Mucosa of descending colon (tissue), 3 donors: ENCODE results near the gene OSCAR. TPM values are rescaled to one million over a fixed set of nuclear protein-coding genes. Genes with fewer than 3 reads are reported as not detected.

Experiments
- ATAC-seq: fragments of 200-7000 bp; cut with Tn5 transposase; one replicate; pipeline ENCODE4 v1.9.1; 2020; ENCODE audit warnings: mild to moderate bottlenecking, moderate library complexity
- DNase-seq, 3 donors: peaks; one replicate each; pipeline ENCODE4 v3.0.0-alpha.2; 2020
- H3K36me3 ChIP-seq: fragments of 200-600 bp; one replicate; pipeline ENCODE4 v1.8.0; 2021; ENCODE audit warnings: low read depth, mild to moderate bottlenecking
- H3K4me1 ChIP-seq: fragments of 200-600 bp; one replicate; pipeline ENCODE4 v1.8.0; 2021; ENCODE audit warnings: low read depth, mild to moderate bottlenecking
- H3K4me3 ChIP-seq: fragments of 200-600 bp; one replicate; pipeline ENCODE4 v1.8.0; 2021; ENCODE audit warnings: mild to moderate bottlenecking
- H3K9me3 ChIP-seq: fragments of 200-600 bp; one replicate; pipeline ENCODE4 v1.8.0; 2021; ENCODE audit warnings: mild to moderate bottlenecking
- intact Hi-C, 2 donors: fragments of 100-400 bp; cut with DNase I in 1 of 2; cut with micrococcal nuclease in 1 of 2; formaldehyde crosslinking; loops; one replicate each; pipeline versions ENCODE4 v1.11.0 to v1.11.1; 2022; cut with DNase I, micrococcal nuclease
- long read RNA-seq, 2 donors: library from polyadenylated mRNA; unstranded; transcript quantifications; one replicate each; pipeline ENCODE4 v2.0.0, GENCODE V29; 2019 to 2021
- total RNA-seq, 3 donors: library from RNA; stranded (reverse); fragmentation: NEBNext Ultra II Directional in 2 of 3; extraction: Animal tissue kit (Norgen Biotek cat#: 25700) in 2 of 3; gene quantifications; one replicate each; pipeline versions ENCODE4 v1.2.1 to v1.2.4, GENCODE V29; 2021 to 2023
- TF ChIP-seq, protein P1 (sequence below): fragments of 200-600 bp; IDR thresholded peaks from one replicate; pipeline ENCODE4 v1.8.0; 2022; ENCODE audit warnings: antibody characterized with exemption, mild to moderate bottlenecking
- donor health status: DM: no; HTN: no; CAD: no; lungs with moderate emphysema.
- donor health status: DM: no; HTN: no; CAD: no.
- donor health status: DM: no; HTN: yes; CAD: no.

OSCAR gene, protein sequence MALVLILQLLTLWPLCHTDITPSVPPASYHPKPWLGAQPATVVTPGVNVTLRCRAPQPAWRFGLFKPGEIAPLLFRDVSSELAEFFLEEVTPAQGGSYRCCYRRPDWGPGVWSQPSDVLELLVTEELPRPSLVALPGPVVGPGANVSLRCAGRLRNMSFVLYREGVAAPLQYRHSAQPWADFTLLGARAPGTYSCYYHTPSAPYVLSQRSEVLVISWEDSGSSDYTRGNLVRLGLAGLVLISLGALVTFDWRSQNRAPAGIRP
- 1 to 10 TPM in 2 of 3 donors, under 1 TPM in 1; 0.35 to 1.8 (median 1.4) TPM for total RNA-seq
- long read RNA-seq, donor 1, partial matches to known transcripts = 1 of 1 reads
- long read RNA-seq, donor 1, other reads (novel, unspliced or antisense) = 0 of 1 reads
- long read RNA-seq, donor 2 = 0 reads

DNA sequence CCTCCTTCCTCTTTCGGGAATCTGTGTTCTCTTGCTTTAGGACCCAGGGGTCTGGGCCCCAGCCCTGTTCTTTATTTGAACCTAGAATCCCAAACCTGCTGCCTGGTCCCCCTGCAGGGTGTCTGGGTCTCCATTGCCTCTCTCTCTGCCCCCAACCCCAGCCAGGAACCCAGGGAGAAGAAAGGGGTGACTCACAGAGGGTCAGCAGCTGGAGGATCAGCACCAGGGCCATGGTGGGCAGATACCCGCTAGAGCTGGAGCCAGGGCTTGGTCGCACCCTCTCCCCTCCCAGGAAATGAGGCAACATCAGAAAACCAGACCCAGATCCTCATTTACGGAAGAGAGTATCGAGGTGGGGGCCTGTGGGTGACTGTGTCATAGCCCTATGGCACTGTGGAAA is at the start of gene OSCAR:
TSS of gene OSCAR (minus strand) at position 243 of the 400 bp plus-strand sequence. CDS start at position 232, 11 bp downstream.
- Histone ChIP-seq H3K4me3 (no peak within 1 kb of the TSS), H3K4me1 (peaks cover 8% of the 10 kb centered on the region), H3K9me3 (no peaks in the 10 kb centered on the region), H3K36me3 (no peaks in the 10 kb centered on the region)
- no peak for DNase-seq
- ATAC-seq = no peak
- TF ChIP-seq, protein P1, sequence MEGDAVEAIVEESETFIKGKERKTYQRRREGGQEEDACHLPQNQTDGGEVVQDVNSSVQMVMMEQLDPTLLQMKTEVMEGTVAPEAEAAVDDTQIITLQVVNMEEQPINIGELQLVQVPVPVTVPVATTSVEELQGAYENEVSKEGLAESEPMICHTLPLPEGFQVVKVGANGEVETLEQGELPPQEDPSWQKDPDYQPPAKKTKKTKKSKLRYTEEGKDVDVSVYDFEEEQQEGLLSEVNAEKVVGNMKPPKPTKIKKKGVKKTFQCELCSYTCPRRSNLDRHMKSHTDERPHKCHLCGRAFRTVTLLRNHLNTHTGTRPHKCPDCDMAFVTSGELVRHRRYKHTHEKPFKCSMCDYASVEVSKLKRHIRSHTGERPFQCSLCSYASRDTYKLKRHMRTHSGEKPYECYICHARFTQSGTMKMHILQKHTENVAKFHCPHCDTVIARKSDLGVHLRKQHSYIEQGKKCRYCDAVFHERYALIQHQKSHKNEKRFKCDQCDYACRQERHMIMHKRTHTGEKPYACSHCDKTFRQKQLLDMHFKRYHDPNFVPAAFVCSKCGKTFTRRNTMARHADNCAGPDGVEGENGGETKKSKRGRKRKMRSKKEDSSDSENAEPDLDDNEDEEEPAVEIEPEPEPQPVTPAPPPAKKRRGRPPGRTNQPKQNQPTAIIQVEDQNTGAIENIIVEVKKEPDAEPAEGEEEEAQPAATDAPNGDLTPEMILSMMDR = no peak
- intact Hi-C loops = no loop called here

DNA sequence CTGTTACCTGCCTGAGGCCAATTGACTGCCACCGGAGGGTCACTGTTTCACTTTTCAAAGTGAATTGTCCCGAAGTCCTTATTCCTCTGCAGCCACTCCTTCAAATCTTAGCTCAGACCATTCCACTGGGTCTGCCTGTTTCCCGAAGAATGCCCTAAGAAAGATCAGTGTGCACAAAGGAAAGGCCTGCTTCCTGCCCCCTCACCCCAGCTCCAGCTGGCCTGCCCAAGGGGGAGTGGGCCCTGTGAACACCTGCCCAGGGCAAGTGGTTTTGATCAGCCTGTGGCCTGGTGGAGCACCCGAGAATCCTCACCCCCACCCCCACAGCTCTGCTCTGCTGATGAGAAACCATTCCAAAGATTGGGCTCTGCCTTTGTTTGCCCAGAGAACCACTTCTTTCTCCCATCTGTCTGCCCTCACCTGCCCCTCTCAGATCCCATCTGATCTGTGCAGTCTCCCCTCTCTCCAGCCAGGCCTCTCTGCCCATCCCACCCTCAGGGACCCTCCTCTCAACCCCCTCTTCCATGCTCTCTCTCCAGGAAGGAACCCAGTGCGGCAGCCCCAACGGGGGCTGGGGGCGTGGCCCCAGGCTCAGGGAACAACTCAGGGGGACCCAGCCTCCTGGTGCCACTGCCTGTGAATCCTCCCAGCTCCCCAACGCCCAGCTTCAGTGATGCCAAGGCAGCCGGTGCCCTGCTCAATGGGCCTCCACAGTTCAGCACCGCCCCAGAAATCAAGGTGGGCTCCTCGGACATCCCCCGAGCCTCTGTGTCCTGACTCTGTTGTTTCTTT is 48.6 kb upstream of the OSCAR start:
- DNase-seq = no peak
- H3K4me1 ChIP-seq = no peaks in the 10 kb centered on the region
- TF ChIP-seq, protein P1 = no peak
- no peak for ATAC-seq
- no peaks in the 10 kb centered on the region for H3K9me3 ChIP-seq
- peaks cover 23% of the 10 kb centered on the region for H3K36me3 ChIP-seq
- intact Hi-C loops = no loop called here
- no peak overlapping the region for H3K4me3 ChIP-seq

DNA sequence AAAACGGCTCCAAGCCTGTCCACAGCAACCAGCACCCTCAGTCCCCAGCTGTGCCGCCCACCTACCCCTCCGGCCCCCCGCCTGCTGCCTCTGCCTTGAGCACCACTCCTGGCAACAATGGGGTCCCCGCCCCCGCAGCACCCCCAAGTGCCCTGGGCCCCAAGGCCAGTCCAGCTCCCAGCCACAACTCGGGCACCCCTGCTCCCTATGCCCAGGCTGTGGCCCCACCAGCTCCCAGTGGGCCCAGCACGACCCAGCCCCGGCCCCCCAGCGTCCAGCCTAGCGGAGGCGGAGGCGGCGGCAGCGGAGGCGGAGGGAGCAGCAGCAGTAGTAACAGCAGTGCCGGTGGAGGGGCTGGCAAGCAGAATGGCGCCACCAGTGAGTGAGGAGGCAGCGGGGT is 47.6 kb upstream of the OSCAR start:
- peaks cover 32% of the 10 kb centered on the region for H3K36me3 ChIP-seq
- ATAC-seq = no peak
- DNase-seq = no peak
- TF ChIP-seq, protein P1 = no peak
- intact Hi-C loops = no loop called here
- H3K4me3 ChIP-seq = no peak overlapping the region
- H3K9me3 ChIP-seq = no peaks in the 10 kb centered on the region
- no peaks in the 10 kb centered on the region for H3K4me1 ChIP-seq

DNA sequence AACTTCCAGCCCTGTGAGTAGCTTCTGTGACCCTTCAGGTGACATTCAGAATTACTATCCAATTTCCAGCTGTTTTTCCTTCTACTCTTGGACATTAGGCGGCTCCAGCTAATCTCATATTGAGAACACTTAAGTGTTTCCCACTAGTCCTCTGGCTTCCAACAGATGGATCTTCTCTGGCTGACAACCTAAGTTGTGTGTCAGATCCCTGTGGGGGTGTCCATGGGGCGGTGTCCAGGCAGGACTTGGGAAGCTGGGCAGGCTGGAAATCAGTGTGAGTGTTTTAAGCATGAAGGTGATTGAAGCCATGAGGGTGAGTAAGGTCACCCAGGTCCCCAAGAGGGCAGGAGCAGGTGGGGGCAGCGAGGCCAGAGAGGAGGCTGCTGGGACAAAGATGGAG is 47.1 kb upstream of the OSCAR start:
- Histone ChIP-seq H3K4me3 (no peak overlapping the region), H3K4me1 (no peaks in the 10 kb centered on the region), H3K36me3 (peaks cover 32% of the 10 kb centered on the region), H3K9me3 (no peaks in the 10 kb centered on the region)
- DNase-seq = no peak
- intact Hi-C loops = no loop called here
- TF ChIP-seq, protein P1 = no peak
- no peak for ATAC-seq

DNA sequence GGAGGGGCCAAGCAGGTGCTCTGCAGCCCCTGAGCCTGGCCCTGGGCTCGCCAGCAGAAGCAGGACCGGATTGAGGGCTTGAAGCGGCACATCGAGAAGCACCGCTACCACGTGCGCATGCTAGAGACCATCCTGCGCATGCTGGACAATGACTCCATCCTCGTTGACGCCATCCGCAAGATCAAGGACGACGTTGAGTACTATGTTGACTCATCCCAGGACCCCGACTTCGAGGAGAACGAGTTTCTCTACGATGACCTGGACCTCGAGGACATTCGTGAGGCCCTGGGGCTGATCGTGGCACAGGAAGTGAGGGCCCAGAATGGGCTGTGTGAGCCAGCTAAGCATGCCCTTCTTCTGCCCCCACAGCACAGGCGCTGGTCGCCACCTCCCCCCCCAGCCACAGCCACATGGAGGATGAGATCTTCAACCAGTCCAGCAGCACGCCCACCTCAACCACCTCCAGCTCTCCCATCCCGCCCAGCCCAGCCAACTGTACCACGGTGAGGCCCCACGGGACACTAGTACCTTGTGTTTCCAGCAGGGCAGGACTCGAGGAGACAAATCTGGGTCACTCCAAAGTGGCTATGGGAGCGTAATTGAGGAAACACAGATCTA is 45.0 kb upstream of the OSCAR start:
- H3K4me1 ChIP-seq = peaks cover 3% of the 10 kb centered on the region
- TF ChIP-seq, protein P1 = no peak
- peaks cover 24% of the 10 kb centered on the region for H3K36me3 ChIP-seq
- no peaks in the 10 kb centered on the region for H3K9me3 ChIP-seq
- H3K4me3 ChIP-seq = no peak overlapping the region
- intact Hi-C loops = no loop called here
- ATAC-seq = no peak
- no peak for DNase-seq
